Heart left ventricle (tissue), 16 donors: ENCODE results near the gene PPM1F. TPM values are rescaled to one million over a fixed set of nuclear protein-coding genes. Genes with fewer than 3 reads are reported as not detected.
A peak's percentile ranks its signal among the peaks of the same experiment; 100 is the strongest.

Experiments
- ATAC-seq, 4 donors: fragments of 200-7000 bp; cut with Tn5 transposase; one replicate each; pipeline ENCODE4 v1.9.1; 2020 to 2022; ENCODE audit warnings: moderate library complexity in 4 of 4, mild to moderate bottlenecking in 3 of 4, moderate number of reproducible peaks in 1 of 4
- DNase-seq, 5 donors: peaks; one replicate each; pipeline ENCODE4 v3.0.0-alpha.2; 2020
- H3K27ac ChIP-seq, 12 donors: fragments of 200-600 bp; sonication (generic) in 4 of 12; one replicate each; pipeline versions ENCODE4 v1.5.0 to v1.8.0; 2016 to 2022; ENCODE audit warnings: mild to moderate bottlenecking in 2 of 12
- H3K27me3 ChIP-seq, 9 donors: fragments of 200-600 bp; sonication (generic) in 2 of 9; one replicate each; pipeline versions ENCODE4 v1.5.1 to v1.8.0; 2016 to 2022; ENCODE audit warnings: mild to moderate bottlenecking in 3 of 9
- H3K36me3 ChIP-seq, 9 donors: fragments of 200-600 bp; sonication (generic) in 2 of 9; one replicate each; pipeline versions ENCODE4 v1.5.0 to v1.8.0; 2018 to 2022; ENCODE audit warnings: mild to moderate bottlenecking in 2 of 9
- H3K4me1 ChIP-seq, 12 donors: fragments of 200-600 bp; sonication (generic) in 4 of 12; one replicate each; pipeline versions ENCODE4 v1.5.0 to v1.8.0; 2016 to 2022; ENCODE audit warnings: mild to moderate bottlenecking in 3 of 12
- H3K4me3 ChIP-seq, 12 donors: fragments of 200-600 bp; sonication (generic) in 4 of 12; one replicate each; pipeline versions ENCODE4 v1.5.0 to v1.8.0; 2017 to 2022; ENCODE audit warnings: mild to moderate bottlenecking in 9 of 12, moderate library complexity in 4 of 12
- H3K9me3 ChIP-seq, 12 donors: fragments of 200-600 bp; sonication (generic) in 4 of 12; one replicate each; pipeline versions ENCODE4 v1.5.0 to v1.8.0; 2016 to 2022; ENCODE audit warnings: mild to moderate bottlenecking in 1 of 12
- POLR2A ChIP-seq, 2 donors: fragments of 450-650 bp; IDR thresholded peaks; one replicate each; pipeline ENCODE4 v1.6.1; 2017; ENCODE audit warnings: antibody characterized with exemption in 2 of 2, mild to moderate bottlenecking in 2 of 2, moderate library complexity in 2 of 2
- WGBS, 4 donors: extraction: QIAGEN DNeasy Blood & Tissue Kit in 2 of 4; methylation state at CpG; one replicate each; pipeline versions ENCODE4 v1.1.5 to v1.1.7; 2013 to 2018; 5-methylcytosine and 5-hydroxymethylcytosine counted together
- intact Hi-C, 10 donors: fragments of 100-400 bp; cut with DNase I; formaldehyde crosslinking; loops; one replicate each; pipeline versions ENCODE4 v1.11.1 to v1.14.2; 2022
- long read RNA-seq, 3 donors: library from polyadenylated mRNA; unstranded; transcript quantifications; one replicate each; pipeline ENCODE4 v2.0.0, GENCODE V29; 2020 to 2021
- polyA plus RNA-seq, 2 donors: library from polyadenylated mRNA; stranded (reverse); fragments of 200-250 nt; gene quantifications; one replicate each; pipeline ENCODE4 v1.2.3, GENCODE V29; 2013
- total RNA-seq, 9 donors: library from RNA; depleted of rRNA in 2 of 9; stranded (reverse); fragments of >200 nt in 2 of 9; fragmentation: NEBNext Ultra II Directional in 3 of 9; extraction: Animal tissue kit (Norgen Biotek cat#: 25700) in 3 of 9; gene quantifications; one replicate each; pipeline versions ENCODE4 v1.1.0 to v1.2.4, GENCODE V29; 2016 to 2023
- TF ChIP-seq, protein P1 (sequence below), 12 donors: fragments of 200-600 bp; sonication (generic) in 4 of 12; IDR thresholded peaks; one replicate each; pipeline versions ENCODE4 v1.5.0 to v1.8.0; 2018 to 2022; ENCODE audit warnings: antibody characterized with exemption in 12 of 12, mild to moderate bottlenecking in 5 of 12
- donor health status: ischemic (EF 13 %, LVEDD 7.1; RV severe dilation, severe dysfunction).
- donor health status: healthy with polysubstance abuse.
- donor health status: DM: no; HTN: yes; CAD: no.
- donor health status: DM: no; HTN: no; CAD: no.
- donor health status: ischemic (EF 25% LVEDD 6.9; RV normal size, moderate dysfunction).
- donor health status: ischemic (EF 25% LVEDD 5.7; RV mildly dilated, moderate dysfunction).
- donor health status: healthy.
- donor health status: DM: yes; HTN: yes; CAD: no.
- donor health status: ischemic (EF 35%, LVEDD 5.7; RV mildly dilated, moderate dysfunction).
- donor health status: nonischemic (EF 11% LVEDD 7.7; RV severe dilation, severe dysfunction).
- donor health status: DM: yes; HTN: yes; CAD: no.
- donor health status: PGD.
- donor health status: ischemic (EF 29% LVEDD 5.4; RV normal size, mild dysfunction).
- donor health status: nonischemic (EF 23%, LVEDD 6.1; RV moderate dilation, normal function).

PPM1F gene, protein sequence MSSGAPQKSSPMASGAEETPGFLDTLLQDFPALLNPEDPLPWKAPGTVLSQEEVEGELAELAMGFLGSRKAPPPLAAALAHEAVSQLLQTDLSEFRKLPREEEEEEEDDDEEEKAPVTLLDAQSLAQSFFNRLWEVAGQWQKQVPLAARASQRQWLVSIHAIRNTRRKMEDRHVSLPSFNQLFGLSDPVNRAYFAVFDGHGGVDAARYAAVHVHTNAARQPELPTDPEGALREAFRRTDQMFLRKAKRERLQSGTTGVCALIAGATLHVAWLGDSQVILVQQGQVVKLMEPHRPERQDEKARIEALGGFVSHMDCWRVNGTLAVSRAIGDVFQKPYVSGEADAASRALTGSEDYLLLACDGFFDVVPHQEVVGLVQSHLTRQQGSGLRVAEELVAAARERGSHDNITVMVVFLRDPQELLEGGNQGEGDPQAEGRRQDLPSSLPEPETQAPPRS
- total RNA-seq: 10 to 100 TPM; 13.9 to 51.1 (median 21.1) TPM
- 10 to 100 TPM; 12.1 to 19.3 TPM for polyA plus RNA-seq
- long read RNA-seq, donor 1, full-length matches to known transcripts: 7 of 32 reads
- long read RNA-seq, donor 1, partial matches to known transcripts: 6 of 32 reads
- long read RNA-seq, donor 1, other reads (novel, unspliced or antisense): 19 of 32 reads
- long read RNA-seq, donor 2, full-length matches to known transcripts: 19 of 38 reads
- long read RNA-seq, donor 2, partial matches to known transcripts: 1 of 38 reads
- long read RNA-seq, donor 2, other reads (novel, unspliced or antisense): 18 of 38 reads
- long read RNA-seq, donor 3, full-length matches to known transcripts: 15 of 33 reads
- long read RNA-seq, donor 3, partial matches to known transcripts: 1 of 33 reads
- long read RNA-seq, donor 3, other reads (novel, unspliced or antisense): 17 of 33 reads

DNA sequence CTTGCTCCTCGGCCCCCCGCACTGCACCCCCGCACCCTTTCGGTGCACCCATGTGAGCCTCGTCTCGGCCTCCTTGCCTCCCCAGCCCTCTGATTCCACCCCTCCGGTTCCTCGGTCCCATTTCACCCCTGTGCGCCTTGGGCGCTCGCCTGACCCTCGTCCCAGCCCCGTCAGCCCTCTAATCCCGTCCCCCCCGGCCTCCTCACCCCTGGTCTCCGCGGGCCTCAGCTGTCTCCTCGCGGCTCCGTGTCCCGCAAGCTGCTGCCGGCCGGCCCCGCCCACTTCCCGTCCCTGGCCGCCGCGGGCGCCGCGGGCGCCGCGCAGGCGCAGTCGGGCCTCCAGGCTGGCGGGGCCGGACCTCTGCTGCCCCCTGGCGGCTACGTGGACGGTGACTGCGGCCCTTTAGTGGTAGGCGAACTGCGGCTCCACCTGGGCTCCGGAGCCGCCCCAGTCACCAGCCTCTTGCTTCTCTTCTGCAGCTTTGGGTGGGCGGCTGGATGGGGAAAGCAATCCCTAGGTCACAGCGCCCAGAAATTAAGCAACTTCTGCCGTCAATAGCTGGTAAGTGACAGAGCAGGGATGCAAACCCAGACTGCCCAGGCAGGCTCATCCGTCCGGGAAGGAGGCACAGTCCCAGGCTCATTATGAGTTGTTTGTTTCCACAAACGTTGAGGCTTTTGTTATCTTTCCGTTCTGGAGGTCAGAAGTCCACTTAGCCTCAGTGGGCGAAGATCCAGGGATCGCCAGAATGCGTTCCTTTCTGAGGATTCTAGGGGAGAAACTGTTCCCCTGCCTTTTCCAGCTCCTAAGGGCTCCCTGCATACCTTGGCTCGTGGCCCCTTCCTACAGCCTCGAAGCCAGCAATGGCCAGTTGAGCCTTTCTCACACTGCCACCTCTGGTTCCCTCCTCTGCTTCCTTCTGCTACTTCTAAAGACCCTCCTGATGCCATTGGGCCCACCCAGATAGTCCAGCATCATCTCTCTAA lies at the start of gene PPM1F:
PPM1F (minus strand) TSS at position 263 of the 986 bp plus-strand sequence. CDS start 6,800 bp downstream, outside the sequence.
- 11 to 22% (median 12%) methylated on average over 31 to 58 of the region's 58 CpGs for WGBS, 4 donors

DNA sequence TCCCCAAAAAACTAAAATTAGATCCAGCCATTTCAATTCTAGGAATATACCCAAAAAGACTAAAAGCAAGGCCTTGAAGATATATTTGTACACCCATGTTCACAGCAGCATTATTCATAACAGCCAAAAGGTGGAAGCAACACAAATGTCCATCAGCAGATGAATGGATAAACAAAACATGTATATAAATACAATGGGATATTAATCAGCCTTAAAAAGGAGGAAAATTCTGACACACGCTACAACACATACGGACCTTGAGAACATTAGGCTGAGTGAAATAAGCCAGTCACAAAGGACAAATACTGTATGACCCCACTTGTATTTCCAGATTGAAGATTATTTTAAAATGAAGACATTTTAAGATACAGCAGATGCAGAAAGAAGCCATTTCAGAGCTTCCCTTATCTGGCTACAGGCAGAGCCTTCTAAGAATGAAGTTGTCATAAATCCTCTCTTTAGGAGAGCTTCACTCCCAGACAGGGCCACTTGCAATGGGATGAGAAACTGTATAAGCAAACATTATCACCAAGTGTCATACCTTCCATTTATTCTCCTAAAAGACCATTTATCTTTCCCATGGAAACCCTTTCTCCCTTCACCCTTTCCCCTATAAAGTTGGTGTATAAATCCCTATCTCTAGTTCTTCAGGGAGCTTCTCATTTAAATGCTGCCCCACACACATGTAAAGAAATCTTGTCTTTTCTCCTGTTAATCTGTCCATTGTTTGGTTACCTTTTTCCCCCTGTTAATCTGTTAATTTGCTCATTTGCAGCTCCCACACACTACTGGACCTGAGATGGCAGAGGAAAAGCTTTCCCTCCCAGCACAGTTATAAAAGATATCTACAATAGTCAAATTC lies 49.2 kb upstream of the PPM1F start:
- H3K27me3 ChIP-seq: no peaks in the 10 kb centered on the region
- intact Hi-C loops: no loop called here
- no peaks in the 10 kb centered on the region for H3K9me3 ChIP-seq
- H3K27ac ChIP-seq: no peak overlapping the region
- TF ChIP-seq, protein P1, sequence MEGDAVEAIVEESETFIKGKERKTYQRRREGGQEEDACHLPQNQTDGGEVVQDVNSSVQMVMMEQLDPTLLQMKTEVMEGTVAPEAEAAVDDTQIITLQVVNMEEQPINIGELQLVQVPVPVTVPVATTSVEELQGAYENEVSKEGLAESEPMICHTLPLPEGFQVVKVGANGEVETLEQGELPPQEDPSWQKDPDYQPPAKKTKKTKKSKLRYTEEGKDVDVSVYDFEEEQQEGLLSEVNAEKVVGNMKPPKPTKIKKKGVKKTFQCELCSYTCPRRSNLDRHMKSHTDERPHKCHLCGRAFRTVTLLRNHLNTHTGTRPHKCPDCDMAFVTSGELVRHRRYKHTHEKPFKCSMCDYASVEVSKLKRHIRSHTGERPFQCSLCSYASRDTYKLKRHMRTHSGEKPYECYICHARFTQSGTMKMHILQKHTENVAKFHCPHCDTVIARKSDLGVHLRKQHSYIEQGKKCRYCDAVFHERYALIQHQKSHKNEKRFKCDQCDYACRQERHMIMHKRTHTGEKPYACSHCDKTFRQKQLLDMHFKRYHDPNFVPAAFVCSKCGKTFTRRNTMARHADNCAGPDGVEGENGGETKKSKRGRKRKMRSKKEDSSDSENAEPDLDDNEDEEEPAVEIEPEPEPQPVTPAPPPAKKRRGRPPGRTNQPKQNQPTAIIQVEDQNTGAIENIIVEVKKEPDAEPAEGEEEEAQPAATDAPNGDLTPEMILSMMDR (IDR thresholded peaks at IDR 0.05): no peak
- no peak for TF ChIP-seq POLR2A (IDR thresholded peaks at IDR 0.05)
- ATAC-seq (no peak), DNase-seq (no peak)
- H3K4me1 ChIP-seq: no peaks in the 10 kb centered on the region
- H3K4me3 ChIP-seq: no peak overlapping the region
- no peaks in the 10 kb centered on the region for H3K36me3 ChIP-seq
- WGBS, 4 donors: 91 to 95% (median 95%) methylated on average over 2 of the region's 2 CpGs

More for the DNA sequence above, at the start of gene PPM1F:
- intact Hi-C loops: loop anchor here in 7 of 10 donors (1.0 to 5.0 kb wide), 5 partner anchors 14 to 241 kb away; no protein-coding TSS in a partner anchor
- DNase-seq (peak; percentile 85 to 94 (median 91)), ATAC-seq (peak; percentile 39 to 90 (median 81))
- Histone ChIP-seq H3K4me3 (peak within 1 kb of the TSS; percentile 48 to 90 (median 74)), H3K9me3 (no peaks in the 10 kb centered on the region), H3K27ac (peak within 1 kb of the TSS; percentile 25 to 98 (median 82)), H3K27me3 (no peaks in the 10 kb centered on the region), H3K36me3 (peaks cover 0 to 2% (median 0%) of the 10 kb centered on the region in 9 donors), H3K4me1 (peaks cover 0 to 48% (median 39%) of the 10 kb centered on the region in 12 donors)
- TF ChIP-seq, protein P1 (IDR thresholded peaks at IDR 0.05): peak; percentile 70 to 96 (median 88)
- peak in 1 of 2 donors; percentile 72 for TF ChIP-seq POLR2A (IDR thresholded peaks at IDR 0.05)

DNA sequence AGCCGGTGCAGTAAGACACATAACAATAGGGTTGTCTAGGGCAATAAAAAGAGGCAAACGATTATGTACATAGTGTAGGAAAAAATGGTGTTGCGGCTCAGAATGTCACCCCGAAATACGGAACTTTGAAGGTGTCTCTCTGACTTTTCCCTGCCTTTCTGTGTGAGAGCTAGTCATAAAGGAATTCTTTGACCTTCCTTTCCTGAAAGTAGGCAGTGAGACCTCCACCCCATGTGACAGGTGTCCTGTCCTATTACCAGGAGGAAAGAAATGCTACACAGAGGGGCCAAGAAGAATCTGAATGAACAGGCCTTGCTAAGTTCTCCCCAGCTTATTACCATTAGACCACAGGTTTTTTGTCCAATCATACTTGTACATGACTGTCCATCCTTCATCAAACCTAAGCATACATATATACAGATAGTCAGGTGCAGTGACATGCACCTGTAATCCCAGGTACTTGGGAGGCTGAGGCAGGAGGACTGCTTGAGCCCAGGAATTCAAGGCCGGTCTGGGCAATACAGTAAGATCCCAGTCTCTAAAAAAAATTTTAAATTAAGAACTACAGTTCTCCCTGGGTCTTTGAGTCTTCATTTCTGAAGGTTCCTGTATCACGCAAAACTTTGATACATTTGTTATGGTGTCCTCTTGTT lies 46.1 kb upstream of the PPM1F start:
- Histone ChIP-seq H3K36me3 (no peaks in the 10 kb centered on the region), H3K4me3 (no peak overlapping the region), H3K27ac (no peak overlapping the region), H3K4me1 (no peaks in the 10 kb centered on the region), H3K9me3 (no peaks in the 10 kb centered on the region), H3K27me3 (no peaks in the 10 kb centered on the region)
- 80 to 89% (median 85%) methylated on average over 7 of the region's 7 CpGs for whole genome bisulfite sequencing, 4 donors
- DNase-seq: no peak
- TF ChIP-seq, protein P1 (IDR thresholded peaks at IDR 0.05): no peak
- no peak for TF ChIP-seq POLR2A (IDR thresholded peaks at IDR 0.05)
- intact Hi-C loops: no loop called here
- no peak for ATAC-seq
